ENCODE data around the gene GLIS1.

DNA sequence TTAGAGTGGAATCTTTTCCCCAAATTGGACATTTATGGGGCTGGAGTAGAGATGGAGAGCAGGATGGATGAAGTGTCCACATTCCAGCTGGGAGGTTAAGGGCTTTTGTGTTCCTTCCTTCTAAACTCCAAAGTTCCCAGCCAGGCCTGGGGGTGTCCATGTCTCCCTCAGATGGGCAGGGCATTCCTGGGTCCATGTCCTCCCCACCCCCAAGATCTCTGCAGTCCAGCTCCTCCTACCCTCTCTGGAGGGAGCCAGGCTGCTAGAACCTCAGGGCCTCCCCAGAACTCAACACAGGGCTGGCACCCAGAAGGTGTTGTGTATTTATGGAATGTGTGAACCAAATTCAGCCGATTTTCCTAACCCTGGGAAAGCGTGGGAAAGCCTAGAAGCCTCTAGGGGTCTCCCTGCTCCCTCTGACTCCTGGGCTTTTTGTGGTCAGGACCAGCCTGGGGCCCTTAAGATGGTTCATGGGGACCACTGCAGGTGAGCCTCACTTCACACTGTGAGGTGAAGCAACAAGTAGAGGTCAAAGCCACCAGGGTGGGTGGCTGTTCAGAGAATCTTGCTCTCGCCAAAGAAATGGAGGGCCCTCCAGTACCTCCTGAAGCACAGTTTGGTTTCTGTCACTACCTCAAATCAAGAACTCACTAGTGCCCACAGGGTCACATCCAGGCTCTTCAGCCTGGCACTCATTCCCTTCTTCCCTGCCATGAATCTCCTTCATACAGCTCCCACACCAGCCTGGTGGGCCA is 54.8 kb downstream of the GLIS1 start:
- no peak for TF ChIP-seq POLR2AphosphoS5 (IDR thresholded peaks at IDR 0.05)
- TF ChIP-seq, protein P1, sequence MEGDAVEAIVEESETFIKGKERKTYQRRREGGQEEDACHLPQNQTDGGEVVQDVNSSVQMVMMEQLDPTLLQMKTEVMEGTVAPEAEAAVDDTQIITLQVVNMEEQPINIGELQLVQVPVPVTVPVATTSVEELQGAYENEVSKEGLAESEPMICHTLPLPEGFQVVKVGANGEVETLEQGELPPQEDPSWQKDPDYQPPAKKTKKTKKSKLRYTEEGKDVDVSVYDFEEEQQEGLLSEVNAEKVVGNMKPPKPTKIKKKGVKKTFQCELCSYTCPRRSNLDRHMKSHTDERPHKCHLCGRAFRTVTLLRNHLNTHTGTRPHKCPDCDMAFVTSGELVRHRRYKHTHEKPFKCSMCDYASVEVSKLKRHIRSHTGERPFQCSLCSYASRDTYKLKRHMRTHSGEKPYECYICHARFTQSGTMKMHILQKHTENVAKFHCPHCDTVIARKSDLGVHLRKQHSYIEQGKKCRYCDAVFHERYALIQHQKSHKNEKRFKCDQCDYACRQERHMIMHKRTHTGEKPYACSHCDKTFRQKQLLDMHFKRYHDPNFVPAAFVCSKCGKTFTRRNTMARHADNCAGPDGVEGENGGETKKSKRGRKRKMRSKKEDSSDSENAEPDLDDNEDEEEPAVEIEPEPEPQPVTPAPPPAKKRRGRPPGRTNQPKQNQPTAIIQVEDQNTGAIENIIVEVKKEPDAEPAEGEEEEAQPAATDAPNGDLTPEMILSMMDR (IDR thresholded peaks at IDR 0.05): no peak
- TF ChIP-seq EP300 (IDR thresholded peaks at IDR 0.05): no peak

Measured in stomach (tissue), 4 donors.